SK-N-SH (cell line): Measurements from ENCODE around the gene MAGEF1. TPM values are rescaled to one million over a fixed set of nuclear protein-coding genes. Genes with fewer than 3 reads are reported as not detected.

ENCODE experiments used
- CTCF ChIA-PET: fragments of 300-600, 350-600 bp; formaldehyde crosslinking; extraction: SDS; loops from one replicate; lab custom pipeline; 2021; lab: Yijun Ruan, JAX
- POLR2A ChIA-PET: fragments of 350-600 bp; sonication (Branson Sonifier 250); formaldehyde crosslinking; extraction: SDS; loops from one replicate; lab custom pipeline; 2020; ENCODE audit warnings: antibody characterized with exemption, inconsistent platforms; lab: Yijun Ruan, JAX
- DNase-seq: peaks from one replicate; pipeline ENCODE4 v3.0.0; 2012
- H2AFZ ChIP-seq: fragments of 200-600 bp; sonication (generic); 2 replicates; pipeline ENCODE4 v1.8.1; 2016; ENCODE audit warnings: antibody characterized with exemption, mild to moderate bottlenecking, low read depth
- H3F3A ChIP-seq: fragments of 200-600 bp; sonication (generic); replicated peaks from 2 replicates; pipeline ENCODE3; 2016; ENCODE audit warnings: antibody characterized with exemption, mild to moderate bottlenecking; ENCODE audit not compliant: insufficient read depth
- H3K27ac ChIP-seq, 2 experiments: fragments of 200-500 bp in 1 of 2; fragments of 200-600 bp in 1 of 2; sonication (Bioruptor generic) in 1 of 2; sonication (generic), shearing (Covaris generic) in 1 of 2; 2 replicates each; pipeline versions ENCODE4 v1.5.1 to v1.6.1; 2014 to 2016; ENCODE audit warnings: low read depth in 2 of 2, inconsistent platforms in 1 of 2, low read length in 1 of 2, mild to moderate bottlenecking in 1 of 2, mixed read lengths in 1 of 2
- H3K27me3 ChIP-seq: fragments of 200-600 bp; sonication (generic), shearing (Covaris generic); 2 replicates; pipeline ENCODE4 v1.6.1; 2016; ENCODE audit warnings: mixed run types; ENCODE audit not compliant: insufficient read depth
- H3K36me3 ChIP-seq, 2 experiments: fragments of 200-500 bp in 1 of 2; fragments of 200-600 bp in 1 of 2; sonication (Bioruptor generic) in 1 of 2; sonication (generic) in 1 of 2; replicated peaks in 1 of 2; 2 replicates each; pipeline versions ENCODE3 to v1.5.1; 2014 to 2016; ENCODE audit warnings: low read length in 1 of 2, mild to moderate bottlenecking in 1 of 2; ENCODE audit not compliant: insufficient read depth in 2 of 2, control insufficient read depth in 1 of 2
- H3K4me1 ChIP-seq, 2 experiments: fragments of 200-500 bp in 1 of 2; fragments of 200-600 bp in 1 of 2; sonication (Bioruptor generic) in 1 of 2; sonication (generic), shearing (Covaris generic) in 1 of 2; 2 replicates each; pipeline versions ENCODE4 v1.5.1 to v1.6.1; 2014 to 2016; ENCODE audit warnings: low read depth in 1 of 2, low read length in 1 of 2, mixed run types in 1 of 2; ENCODE audit not compliant: insufficient read depth in 2 of 2, control insufficient read depth in 1 of 2
- H3K4me2 ChIP-seq: fragments of 200-600 bp; sonication (generic), shearing (Covaris generic); 2 replicates; pipeline ENCODE4 v1.6.1; 2017; ENCODE audit warnings: mixed run types
- H3K4me3 ChIP-seq, 2 experiments: fragments of 200-500 bp in 1 of 2; fragments of 200-600 bp in 1 of 2; sonication (Bioruptor generic) in 1 of 2; sonication (generic), shearing (Covaris generic) in 1 of 2; 2 replicates each; pipeline versions ENCODE4 v1.5.1 to v1.8.1; 2014 to 2016; ENCODE audit warnings: low read depth in 2 of 2, inconsistent platforms in 1 of 2, low read length in 1 of 2, mild to moderate bottlenecking in 1 of 2, mixed read lengths in 1 of 2, moderate library complexity in 1 of 2
- H3K79me2 ChIP-seq: fragments of 200-600 bp; sonication (generic); 2 replicates; pipeline ENCODE4 v1.8.1; 2017; ENCODE audit warnings: mild to moderate bottlenecking; ENCODE audit not compliant: insufficient read depth
- H3K9ac ChIP-seq: fragments of 200-600 bp; sonication (generic); 2 replicates; pipeline ENCODE4 v1.6.1; 2017; ENCODE audit warnings: mixed run types
- H3K9me2 ChIP-seq: fragments of 200-600 bp; sonication (generic); 2 replicates; pipeline ENCODE4 v1.6.1; 2017; ENCODE audit warnings: mixed run types
- H3K9me3 ChIP-seq: fragments of 200-600 bp; sonication (generic); 2 replicates; pipeline ENCODE4 v1.6.1; 2017; ENCODE audit warnings: mixed run types, mild to moderate bottlenecking, moderate library complexity
- H4K20me1 ChIP-seq: fragments of 200-600 bp; sonication (generic); 2 replicates; pipeline ENCODE4 v1.6.1; 2017; ENCODE audit warnings: mild to moderate bottlenecking, mixed run types; ENCODE audit not compliant: insufficient read depth
- CHD2 ChIP-seq: fragments of 150-350 bp; IDR thresholded peaks from 2 replicates; pipeline ENCODE4 v1.6.1; 2018; ENCODE audit warnings: low read length; ENCODE audit not compliant: partially characterized antibody
- CTCF ChIP-seq: fragments of 200-600 bp; sonication (generic); IDR thresholded peaks from 2 replicates; pipeline ENCODE4 v1.6.1; 2017; ENCODE audit warnings: antibody characterized with exemption, mild to moderate bottlenecking, moderate library complexity
- ELF1 ChIP-seq: IDR thresholded peaks from 2 replicates; pipeline ENCODE4 v1.4.0; 2012
- FOXM1 ChIP-seq: IDR thresholded peaks from 2 replicates; pipeline ENCODE4 v1.4.0; 2012; ENCODE audit warnings: low read depth, mild to moderate bottlenecking
- GATA2 ChIP-seq: sonication (generic); formaldehyde crosslinking; IDR thresholded peaks from 2 replicates; pipeline ENCODE4 v1.5.0; 2020; ENCODE audit warnings: mild to moderate bottlenecking, missing genetic modification reagents
- JUND ChIP-seq: IDR thresholded peaks from 2 replicates; pipeline ENCODE4 v1.4.0; 2012
- MAX ChIP-seq: IDR thresholded peaks from 2 replicates; pipeline ENCODE4 v1.4.0; 2012; ENCODE audit warnings: low read depth
- MXI1 ChIP-seq: IDR thresholded peaks from 2 replicates; pipeline ENCODE4 v1.6.1; 2012; ENCODE audit warnings: mild to moderate bottlenecking, low read depth, low read length, improper control_type of control experiment
- PBX3 ChIP-seq: IDR thresholded peaks from 2 replicates; pipeline ENCODE4; 2012
- REST ChIP-seq: IDR thresholded peaks from 2 replicates; pipeline ENCODE4 v1.6.1; 2012; ENCODE audit warnings: mild to moderate bottlenecking, low read depth, low read length, moderate library complexity
- WGBS: methylation state at CpG from one replicate; pipeline ENCODE4 v1.1.6; 2017; ENCODE audit warnings: low lambda C conversion rate; 5-methylcytosine and 5-hydroxymethylcytosine counted together
- polyA plus RNA-seq, 3 experiments: library from polyadenylated mRNA; depleted of rRNA; stranded (reverse); fragments of >200 nt; gene quantifications; 2 replicates each; pipeline ENCODE4 v1.2.3, GENCODE V29; 2012
- TF ChIP-seq, protein P1 (sequence below): IDR thresholded peaks from 2 replicates; pipeline ENCODE4 v1.4.0; 2012; ENCODE audit warnings: low read depth, borderline replicate concordance
- TF ChIP-seq, protein P2 (sequence below): fragments of 150-350 bp; IDR thresholded peaks from 2 replicates; pipeline ENCODE4 v1.6.1; 2016; ENCODE audit warnings: mild to moderate bottlenecking, low read depth, low read length

Gene MAGEF1
- polyA plus RNA-seq, 1 of the 3 experiments (the other 2 are of a cell fraction), result 45.2 TPM

DNA sequence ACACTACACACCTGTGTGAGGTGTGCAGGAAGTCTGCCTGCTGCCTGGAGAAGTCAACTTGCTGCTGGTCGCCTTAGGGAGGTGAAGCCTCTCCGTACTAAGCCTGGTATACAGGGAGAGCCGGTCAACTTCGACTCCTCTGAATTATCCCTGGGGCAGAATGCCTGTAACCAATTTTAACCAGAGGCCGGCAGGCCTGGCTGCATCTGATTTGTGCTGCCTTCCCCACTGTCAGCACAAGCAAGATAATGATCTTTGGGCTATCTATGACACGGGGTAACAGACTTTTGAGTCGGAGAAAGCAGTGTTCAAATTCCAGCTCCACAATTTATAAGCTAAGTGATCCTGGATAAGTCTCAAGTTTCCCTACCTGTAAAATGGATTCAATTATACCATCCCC, 42.3 kb downstream of the MAGEF1 start (continued):
- TF ChIP-seq PBX3 (no peak), JUND (no peak), REST (no peak)

DNA sequence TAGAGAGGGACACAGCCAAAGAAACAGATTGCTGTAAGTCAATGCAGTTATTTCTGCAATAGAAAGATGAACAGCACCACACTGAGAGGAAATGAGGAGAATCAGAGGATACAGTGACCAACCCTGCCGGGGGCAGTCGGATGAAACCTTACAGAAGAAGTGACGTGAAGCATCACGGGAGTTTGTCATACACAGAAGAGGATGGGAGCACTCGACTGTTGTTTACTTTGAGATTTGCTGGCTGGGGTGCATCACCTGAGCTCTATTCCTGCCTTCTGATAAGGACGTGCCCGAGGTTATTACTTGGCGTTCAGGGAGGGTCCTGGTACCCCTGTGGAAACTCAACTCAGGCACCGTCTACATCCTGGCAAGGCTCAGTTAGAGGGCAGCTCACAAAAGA, 45.4 kb downstream of the MAGEF1 start:
- H3K9me2 ChIP-seq, result no peaks in the 10 kb centered on the region
- H2AFZ ChIP-seq, result no peak overlapping the region
- peaks cover 0 to 14% of the 10 kb centered on the region in 2 experiments; a peak in 1 of 4 replicates for H3K4me1 ChIP-seq
- no peaks in the 10 kb centered on the region; the same call in 1 of the 2 replicates for H3K27me3 ChIP-seq
- no peak overlapping the region for H3K4me2 ChIP-seq
- no peaks in the 10 kb centered on the region for H3K36me3 ChIP-seq
- H4K20me1 ChIP-seq, result no peaks in the 10 kb centered on the region
- CTCF ChIA-PET, result no interaction called here
- 71% methylated on average over 9 of the region's 9 CpGs for WGBS
- H3K9ac ChIP-seq, result no peak overlapping the region
- POLR2A ChIA-PET, result interaction anchor here (0.5 kb wide), 1 partner anchor 318 kb away, joined by 3 read pairs; no protein-coding TSS in a partner anchor
- no peak overlapping the region for H3K4me3 ChIP-seq
- no peaks in the 10 kb centered on the region for H3K79me2 ChIP-seq
- no peaks in the 10 kb centered on the region for H3K9me3 ChIP-seq
- no peak for DNase-seq
- no peak for TF ChIP-seq GATA2 (CRISPR knock-in tag)
- TF ChIP-seq, protein P1, sequence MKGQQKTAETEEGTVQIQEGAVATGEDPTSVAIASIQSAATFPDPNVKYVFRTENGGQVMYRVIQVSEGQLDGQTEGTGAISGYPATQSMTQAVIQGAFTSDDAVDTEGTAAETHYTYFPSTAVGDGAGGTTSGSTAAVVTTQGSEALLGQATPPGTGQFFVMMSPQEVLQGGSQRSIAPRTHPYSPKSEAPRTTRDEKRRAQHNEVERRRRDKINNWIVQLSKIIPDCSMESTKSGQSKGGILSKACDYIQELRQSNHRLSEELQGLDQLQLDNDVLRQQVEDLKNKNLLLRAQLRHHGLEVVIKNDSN, result no peak
- TF ChIP-seq MAX, result no peak
- TF ChIP-seq FOXM1, result no peak
- no peak for TF ChIP-seq MXI1
- no peak for TF ChIP-seq CHD2
- TF ChIP-seq ELF1, result no peak
- TF ChIP-seq CTCF, result no peak
- TF ChIP-seq, protein P2, sequence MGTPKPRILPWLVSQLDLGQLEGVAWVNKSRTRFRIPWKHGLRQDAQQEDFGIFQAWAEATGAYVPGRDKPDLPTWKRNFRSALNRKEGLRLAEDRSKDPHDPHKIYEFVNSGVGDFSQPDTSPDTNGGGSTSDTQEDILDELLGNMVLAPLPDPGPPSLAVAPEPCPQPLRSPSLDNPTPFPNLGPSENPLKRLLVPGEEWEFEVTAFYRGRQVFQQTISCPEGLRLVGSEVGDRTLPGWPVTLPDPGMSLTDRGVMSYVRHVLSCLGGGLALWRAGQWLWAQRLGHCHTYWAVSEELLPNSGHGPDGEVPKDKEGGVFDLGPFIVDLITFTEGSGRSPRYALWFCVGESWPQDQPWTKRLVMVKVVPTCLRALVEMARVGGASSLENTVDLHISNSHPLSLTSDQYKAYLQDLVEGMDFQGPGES, result no peak
- no peak for TF ChIP-seq PBX3
- no peaks in the 10 kb centered on the region for H3F3A ChIP-seq
- no peak overlapping the region for H3K27ac ChIP-seq
